Lung (tissue), 12 donors: ENCODE results near the gene SMPD2. TPM values are rescaled to one million over a fixed set of nuclear protein-coding genes. Genes with fewer than 3 reads are reported as not detected.

Experiments used
- ATAC-seq: fragments of 200-7000 bp; cut with Tn5 transposase; one replicate; pipeline ENCODE4 v1.9.1; 2020; ENCODE audit warnings: moderate number of reproducible peaks; ENCODE audit not compliant: insufficient read depth, low FRiP score
- DNase-seq, 3 donors: peaks; one replicate each; pipeline ENCODE4 v3.0.0-alpha.2; 2013 to 2017
- H3K27ac ChIP-seq, 2 donors: one replicate each; pipeline ENCODE4 v1.5.1; 2013; ENCODE audit warnings: mild to moderate bottlenecking in 2 of 2, moderate library complexity in 2 of 2, control low read depth in 1 of 2, inconsistent platforms in 1 of 2, low read depth in 1 of 2, low read length in 1 of 2
- H3K27me3 ChIP-seq, 3 donors: one replicate each; pipeline ENCODE4 v1.5.1; 2013; ENCODE audit warnings: low read length in 2 of 3; ENCODE audit not compliant: control insufficient read depth in 3 of 3, insufficient read depth in 3 of 3
- H3K36me3 ChIP-seq, 4 donors: one replicate each; pipeline ENCODE4 v1.5.1; 2013; ENCODE audit warnings: low read length in 4 of 4, mild to moderate bottlenecking in 1 of 4, moderate library complexity in 1 of 4; ENCODE audit not compliant: control insufficient read depth in 4 of 4, insufficient read depth in 4 of 4
- H3K4me1 ChIP-seq, 5 donors: one replicate each; pipeline ENCODE4 v1.5.1; 2013; ENCODE audit warnings: low read length in 5 of 5, mild to moderate bottlenecking in 2 of 5, moderate library complexity in 1 of 5; ENCODE audit not compliant: control insufficient read depth in 5 of 5, insufficient read depth in 5 of 5
- H3K4me3 ChIP-seq: one replicate; pipeline ENCODE4 v1.5.1; 2013; ENCODE audit warnings: mild to moderate bottlenecking, control low read depth, moderate library complexity
- H3K9ac ChIP-seq, 2 donors: one replicate each; pipeline ENCODE4 v1.5.1; 2013; ENCODE audit warnings: low read length in 2 of 2, control low read depth in 1 of 2; ENCODE audit not compliant: insufficient read depth in 1 of 2
- H3K9me3 ChIP-seq, 4 donors: one replicate each; pipeline ENCODE4 v1.5.1; 2013; ENCODE audit warnings: low read length in 3 of 4, mild to moderate bottlenecking in 1 of 4, moderate library complexity in 1 of 4; ENCODE audit not compliant: control insufficient read depth in 4 of 4, insufficient read depth in 3 of 4
- WGBS, 2 donors: extraction: QIAGEN DNeasy Blood & Tissue Kit; methylation state at CpG; one replicate each; pipeline ENCODE4 v1.1.7; 2013; 5-methylcytosine and 5-hydroxymethylcytosine counted together
- polyA plus RNA-seq, 2 donors: library from polyadenylated mRNA; stranded (reverse); fragments of 200-250 nt; gene quantifications; one replicate each; pipeline ENCODE4 v1.2.1, GENCODE V29; 2013
- total RNA-seq, 2 donors: library from RNA; depleted of rRNA in 1 of 2; stranded (reverse); fragments of >200 nt in 1 of 2; gene quantifications; one replicate each; pipeline ENCODE4 v1.2.1, GENCODE V29; 2014 to 2021
- TF ChIP-seq, protein P1 (sequence below): IDR thresholded peaks from 2 replicates; pipeline ENCODE4 v1.5.1; 2012; ENCODE audit warnings: mild to moderate bottlenecking; ENCODE audit errors: control extremely low read depth, extremely low read depth
- donor health status: control.
- donor health status: control.
- donor health status: Bipolar disorder and iron deficiency.
- donor health status: healthy.
- donor health status: DM: yes; HTN: yes; CAD: no.

Gene SMPD2
- total and polyA plus RNA-seq, 4 donors: 17.4 to 22.8 (median 19.9) TPM

DNA sequence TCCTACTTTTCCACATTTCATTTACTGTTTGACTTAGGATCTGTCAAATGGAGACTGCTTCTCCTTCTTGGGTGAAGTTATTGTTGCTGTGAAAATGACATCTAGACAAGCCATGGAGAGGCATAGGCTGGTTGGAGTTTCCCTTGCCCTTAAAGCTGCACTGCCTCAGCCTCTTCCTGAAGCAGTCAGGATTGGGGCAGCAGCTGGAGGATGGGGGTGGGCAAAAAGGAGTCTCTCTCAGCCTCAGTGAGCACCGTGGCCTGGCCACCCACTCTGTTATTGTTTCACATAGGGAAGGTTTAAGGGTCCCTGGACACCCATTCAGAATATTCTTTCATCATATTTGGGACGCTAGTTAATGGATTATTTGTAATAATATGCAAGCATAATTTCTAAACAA lies 50.2 kb downstream of the SMPD2 start:
- TF ChIP-seq, protein P1, sequence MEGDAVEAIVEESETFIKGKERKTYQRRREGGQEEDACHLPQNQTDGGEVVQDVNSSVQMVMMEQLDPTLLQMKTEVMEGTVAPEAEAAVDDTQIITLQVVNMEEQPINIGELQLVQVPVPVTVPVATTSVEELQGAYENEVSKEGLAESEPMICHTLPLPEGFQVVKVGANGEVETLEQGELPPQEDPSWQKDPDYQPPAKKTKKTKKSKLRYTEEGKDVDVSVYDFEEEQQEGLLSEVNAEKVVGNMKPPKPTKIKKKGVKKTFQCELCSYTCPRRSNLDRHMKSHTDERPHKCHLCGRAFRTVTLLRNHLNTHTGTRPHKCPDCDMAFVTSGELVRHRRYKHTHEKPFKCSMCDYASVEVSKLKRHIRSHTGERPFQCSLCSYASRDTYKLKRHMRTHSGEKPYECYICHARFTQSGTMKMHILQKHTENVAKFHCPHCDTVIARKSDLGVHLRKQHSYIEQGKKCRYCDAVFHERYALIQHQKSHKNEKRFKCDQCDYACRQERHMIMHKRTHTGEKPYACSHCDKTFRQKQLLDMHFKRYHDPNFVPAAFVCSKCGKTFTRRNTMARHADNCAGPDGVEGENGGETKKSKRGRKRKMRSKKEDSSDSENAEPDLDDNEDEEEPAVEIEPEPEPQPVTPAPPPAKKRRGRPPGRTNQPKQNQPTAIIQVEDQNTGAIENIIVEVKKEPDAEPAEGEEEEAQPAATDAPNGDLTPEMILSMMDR: no peak
- H3K27me3 ChIP-seq: no peaks in the 10 kb centered on the region

DNA sequence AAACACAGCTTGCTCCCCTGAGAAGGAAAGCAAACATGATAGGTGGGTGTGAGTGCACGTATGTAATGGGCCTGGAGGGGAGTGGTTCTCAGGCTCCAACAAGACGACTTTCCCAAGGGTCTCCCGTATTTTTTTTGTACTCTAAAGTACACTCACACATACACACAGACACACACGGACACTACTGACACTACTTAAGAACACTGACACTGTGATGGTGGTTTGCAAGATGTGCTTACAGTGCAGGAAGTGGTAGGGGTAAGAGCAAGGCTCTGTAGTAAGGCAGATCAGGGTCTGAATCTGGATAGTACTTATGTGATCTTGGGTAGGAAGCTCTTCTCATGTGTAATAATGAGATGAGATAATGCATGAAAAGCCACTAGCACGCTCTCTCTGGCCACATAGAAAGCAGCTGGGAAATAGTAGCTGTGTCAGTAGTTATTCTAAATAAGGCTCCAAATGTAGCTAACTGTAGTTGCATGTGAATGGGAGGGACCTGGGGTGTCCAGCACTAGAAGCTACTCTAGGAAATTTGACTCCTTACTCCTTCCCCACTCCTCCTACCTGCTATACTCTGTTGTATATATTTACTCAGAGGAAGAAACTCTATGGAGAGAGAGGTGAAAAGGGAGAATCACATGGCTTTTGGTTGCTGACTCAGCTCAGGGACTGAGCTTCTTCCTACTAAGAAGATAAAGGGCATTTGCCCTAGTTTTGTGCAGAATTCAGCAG lies 50.8 kb downstream of the SMPD2 start:
- TF ChIP-seq, protein P1: no peak
- Histone ChIP-seq H3K4me1 (peaks cover 0 to 8% (median 0%) of the 10 kb centered on the region in 5 donors), H3K27ac (no peak overlapping the region), H3K9ac (no peak overlapping the region), H3K4me3 (no peak overlapping the region), H3K36me3 (no peaks in the 10 kb centered on the region), H3K27me3 (no peaks in the 10 kb centered on the region), H3K9me3 (no peaks in the 10 kb centered on the region)
- ATAC-seq (peak; percentile 34), DNase-seq (no peak)
- WGBS, 2 donors: 54 to 66% methylated on average over 5 of the region's 5 CpGs

More for the DNA sequence above, 50.2 kb downstream of the SMPD2 start:
- Histone ChIP-seq H3K4me3 (no peak overlapping the region), H3K4me1 (peaks cover 0 to 8% (median 0%) of the 10 kb centered on the region in 5 donors), H3K9ac (no peak overlapping the region), H3K27ac (no peak overlapping the region), H3K36me3 (no peaks in the 10 kb centered on the region), H3K9me3 (no peaks in the 10 kb centered on the region)
- ATAC-seq: no peak
- WGBS, 2 donors: 66 to 83% methylated on average over 2 of the region's 2 CpGs
- DNase-seq: no peak

Other genes starting within 250 kb of the SMPD2 start
- 100 to 1,000 TPM; 255 to 300 TPM for gene CD164, start 58.3 kb upstream of the SMPD2 start, total RNA-seq
- gene CD164, start 58.3 kb upstream of the SMPD2 start, polyA plus RNA-seq: 100 to 1,000 TPM; 131 to 157 TPM
- 10 to 100 TPM; 18.0 to 18.1 TPM for gene PPIL6, start 96 bp upstream of the SMPD2 start, total RNA-seq
- gene PPIL6, start 96 bp upstream of the SMPD2 start, polyA plus RNA-seq: 1 to 10 TPM; 6.3 to 8.5 TPM
- 10 to 100 TPM; 29.9 to 67.7 TPM for gene MICAL1, start 15.0 kb downstream of the SMPD2 start, total RNA-seq
- 10 to 100 TPM; 54.8 to 60.1 TPM for gene MICAL1, start 15.0 kb downstream of the SMPD2 start, polyA plus RNA-seq
- gene ZBTB24, start 42.5 kb downstream of the SMPD2 start, total RNA-seq: 10 to 100 TPM in 1 of 2 donors, 1 to 10 TPM in 1; 7.5 to 13.9 TPM
- gene ZBTB24, start 42.5 kb downstream of the SMPD2 start, polyA plus RNA-seq: 1 to 10 TPM; 2.9 to 4.4 TPM